Right renal cortex interstitium (tissue), 3 donors: ENCODE results near the gene TEX26. TPM values are rescaled to one million over a fixed set of nuclear protein-coding genes. Genes with fewer than 3 reads are reported as not detected.

ENCODE experiments used
- DNase-seq, 3 donors: peaks; one replicate each; pipeline ENCODE4 v3.0.0-alpha.2; 2013; ENCODE audit warnings: low read depth in 3 of 3, low spot score in 2 of 3
- polyA plus RNA-seq, 3 donors: library from polyadenylated mRNA; unstranded; fragments of 120-200 nt; gene quantifications; one replicate each; pipeline ENCODE4 v1.2.1, GENCODE V29; 2013; ENCODE audit not compliant: insufficient read length in 3 of 3

TEX26 gene
- 1 to 10 TPM; 1.2 to 3.4 (median 2.5) TPM for polyA plus RNA-seq

- no peak for DNase-seq
These were observed at the start of gene TEX26 for GRCh38 chr13:30932481-30933353. Gene TEX26 (plus strand): TSS chr13:30932656. CDS start chr13:30932716, 60 bp downstream.

GRCh38 chr13:30882996-30883766, 49.3 kb upstream of the TEX26 start:
- no peak for DNase-seq

GRCh38 chr13:30884543-30884942, 47.9 kb upstream of the TEX26 start:
- DNase-seq: no peak

GRCh38 chr13:30889196-30889690, 43.2 kb upstream of the TEX26 start:
- no peak for DNase-seq

- no peak for DNase-seq
These were observed 39.5 kb upstream of the TEX26 start for GRCh38 chr13:30892966-30893365.

- DNase-seq: no peak
These were observed 36.7 kb upstream of the TEX26 start for GRCh38 chr13:30895773-30896172.

- DNase-seq: no peak
These were observed 34.4 kb upstream of the TEX26 start for GRCh38 chr13:30898070-30898469.

GRCh38 chr13:30898678-30899241, 33.7 kb upstream of the TEX26 start:
- no peak for DNase-seq

GRCh38 chr13:30900436-30900835, 32.0 kb upstream of the TEX26 start:
- DNase-seq: no peak

GRCh38 chr13:30900952-30901749, 31.3 kb upstream of the TEX26 start:
- DNase-seq: no peak

- DNase-seq: no peak
These were observed 28.4 kb upstream of the TEX26 start for GRCh38 chr13:30904043-30904442.

- DNase-seq: no peak
These were observed 26.5 kb upstream of the TEX26 start, which contains the start of gene MEDAG for GRCh38 chr13:30905932-30906383. Gene MEDAG (plus strand): TSS chr13:30906271. CDS start chr13:30906516, 245 bp downstream.

GRCh38 chr13:30906411-30907051, 25.9 kb upstream of the TEX26 start:
- no peak for DNase-seq

GRCh38 chr13:30907121-30907861, 25.2 kb upstream of the TEX26 start:
- DNase-seq: no peak

GRCh38 chr13:30908416-30908980, 24.0 kb upstream of the TEX26 start:
- no peak for DNase-seq

GRCh38 chr13:30910676-30911075, 21.8 kb upstream of the TEX26 start:
- no peak for DNase-seq

- DNase-seq: no peak
These were observed 16.5 kb upstream of the TEX26 start for GRCh38 chr13:30915691-30916541.

GRCh38 chr13:30916991-30917390, 15.5 kb upstream of the TEX26 start:
- no peak for DNase-seq
